ENCODE data around the gene PRXL2B.

The PRXL2B gene

DNA sequence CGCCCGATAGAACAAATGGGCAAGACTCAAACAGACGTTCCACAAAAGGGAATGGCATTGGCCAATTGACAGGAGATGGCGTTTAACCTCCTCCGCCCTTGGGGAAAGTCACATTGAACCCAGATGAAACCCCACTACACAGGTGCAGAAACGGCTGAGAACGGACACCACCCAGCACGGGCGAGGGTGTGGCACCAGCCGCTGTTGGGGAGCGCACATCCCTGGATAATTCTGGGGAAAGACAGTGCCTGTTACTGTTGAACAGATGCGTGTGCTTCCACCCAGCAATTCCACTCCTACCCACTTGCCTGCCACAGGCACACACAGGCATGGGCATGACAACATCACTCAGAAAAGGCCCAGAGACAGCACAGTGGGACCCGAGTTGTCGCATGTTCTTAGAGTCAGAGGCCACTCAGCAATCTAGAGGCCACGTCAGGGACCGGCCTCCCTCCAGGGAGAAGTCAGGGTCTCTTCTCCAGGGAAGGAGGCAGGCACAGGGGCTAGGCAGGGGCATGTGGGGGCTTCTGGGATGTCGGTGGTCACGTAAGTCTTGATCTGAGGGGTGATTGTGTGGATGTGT lies 15.2 kb downstream of the PRXL2B start:
- DNase-seq, result no peak

- DNase-seq, result no peak
Measured at GRCh38 chr1:2602311-2602835, 15.8 kb downstream of the PRXL2B start.

DNA sequence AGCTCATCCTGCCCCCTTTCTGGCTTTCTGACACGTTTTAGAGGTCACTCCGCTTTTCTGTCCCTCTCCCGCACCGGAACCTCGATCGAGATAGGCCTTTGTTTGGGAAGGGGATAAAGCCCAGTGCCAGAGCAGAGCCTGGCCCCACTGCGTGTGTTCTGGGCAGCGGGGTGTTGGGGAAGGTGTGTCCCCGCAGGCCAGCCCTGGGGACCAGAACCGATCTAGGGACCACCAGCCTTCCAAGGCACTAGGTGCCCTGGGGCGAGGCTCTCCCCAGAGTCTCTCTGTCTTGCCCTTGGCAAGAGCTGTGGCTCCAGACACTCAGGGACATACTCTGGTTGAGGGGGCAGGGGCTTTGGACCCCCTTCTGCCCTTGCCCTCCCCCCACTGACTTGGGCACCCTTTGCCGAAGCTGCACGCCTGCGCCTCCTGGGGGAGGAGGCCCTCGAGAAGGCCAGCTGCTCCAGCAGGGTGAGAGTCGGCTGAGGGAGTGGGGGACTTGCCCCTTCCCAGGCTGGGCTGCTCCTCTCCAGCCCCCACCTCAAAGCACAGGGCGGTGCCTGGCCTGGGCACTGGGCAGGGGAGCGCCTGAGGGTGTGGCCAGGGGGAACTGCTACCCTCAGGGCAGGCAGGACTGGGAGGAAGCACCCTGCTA lies 16.4 kb downstream of the PRXL2B start:
- DNase-seq, result no peak

- DNase-seq, result no peak
Measured at GRCh38 chr1:2603521-2604155, 17.1 kb downstream of the PRXL2B start.

DNA sequence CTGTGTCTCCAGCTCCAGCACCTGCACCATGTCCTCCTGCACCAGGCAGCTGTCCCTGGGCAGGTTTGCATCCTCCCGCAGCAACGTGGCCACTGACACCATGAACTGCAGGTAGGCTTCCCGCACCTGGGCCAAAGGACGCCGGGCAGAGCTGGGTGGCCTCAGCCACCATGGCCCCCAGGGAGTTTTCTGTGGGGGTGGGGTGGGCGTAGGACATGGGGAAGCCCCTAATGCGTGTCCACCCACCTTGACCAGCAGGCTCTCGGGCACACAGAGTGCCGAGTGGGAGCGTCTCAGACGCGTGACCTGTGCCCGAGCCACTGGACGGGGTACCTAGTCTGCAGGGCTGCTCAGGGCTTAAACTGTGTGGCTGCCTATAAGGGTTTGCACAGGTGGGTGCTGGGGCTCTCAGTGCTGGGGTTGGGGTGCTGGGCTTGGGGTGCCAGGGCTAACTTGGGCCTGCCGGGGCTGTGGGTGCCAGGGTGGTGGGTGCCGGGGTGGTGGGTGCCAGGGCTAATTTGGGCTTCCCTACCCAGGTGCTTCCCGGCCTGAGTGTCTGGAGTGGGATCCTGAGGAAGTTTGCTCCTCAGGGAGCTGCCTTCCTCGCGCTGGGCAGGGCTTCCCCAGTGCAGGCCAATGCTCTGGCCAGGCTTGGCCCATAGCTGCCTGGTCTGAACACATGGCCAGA lies 17.7 kb downstream of the PRXL2B start:
- DNase-seq, result no peak

GRCh38 chr1:2604844-2605508 lies 18.4 kb downstream of the PRXL2B start:
- DNase-seq, result no peak

DNA sequence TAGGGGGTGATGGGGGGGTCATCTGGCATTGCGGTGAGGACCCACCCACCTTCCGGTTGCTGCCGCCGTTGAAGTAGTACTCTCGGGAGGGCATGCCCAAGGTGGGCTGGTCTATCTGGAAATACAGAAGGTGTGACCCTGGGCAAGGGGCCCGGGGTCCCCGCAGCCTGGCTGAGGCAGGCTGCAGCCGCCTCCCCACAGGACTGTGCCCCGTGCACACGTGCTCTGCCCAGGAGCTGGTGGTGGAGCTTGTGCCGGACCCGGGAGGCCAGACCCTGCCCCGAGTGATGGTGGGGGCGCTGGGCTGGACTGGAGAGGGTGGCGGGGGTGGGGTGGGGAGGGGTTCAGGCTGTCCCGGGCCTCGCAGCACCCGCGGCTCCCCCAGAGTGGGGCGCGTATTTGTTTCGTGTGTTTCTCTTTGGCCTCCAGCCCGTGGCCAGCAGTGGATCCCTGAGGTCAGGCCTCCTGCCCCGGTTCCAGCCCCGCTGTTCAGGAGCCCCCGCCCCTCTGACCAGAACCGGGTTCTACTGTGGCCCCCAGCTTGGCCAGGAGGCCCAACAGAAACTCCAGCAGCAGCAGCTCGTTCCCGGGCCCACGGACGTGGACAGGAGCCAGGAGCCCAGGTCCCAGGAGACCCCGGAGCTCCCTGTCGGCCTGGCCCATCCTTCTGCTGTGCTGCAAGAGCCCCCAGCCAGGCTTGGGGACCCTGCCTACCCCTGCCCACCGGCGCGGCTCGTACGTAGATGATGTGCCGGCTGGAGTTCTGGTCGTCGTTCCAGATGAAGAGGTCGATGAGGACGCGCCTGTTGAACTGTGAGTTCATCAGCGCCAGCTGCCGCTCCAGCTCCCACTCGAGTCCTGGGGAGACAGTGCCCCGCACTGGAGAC lies 19.2 kb downstream of the PRXL2B start:
- no peak for DNase-seq

- no peak for DNase-seq
Measured at GRCh38 chr1:2606396-2606880, 19.9 kb downstream of the PRXL2B start.

DNA sequence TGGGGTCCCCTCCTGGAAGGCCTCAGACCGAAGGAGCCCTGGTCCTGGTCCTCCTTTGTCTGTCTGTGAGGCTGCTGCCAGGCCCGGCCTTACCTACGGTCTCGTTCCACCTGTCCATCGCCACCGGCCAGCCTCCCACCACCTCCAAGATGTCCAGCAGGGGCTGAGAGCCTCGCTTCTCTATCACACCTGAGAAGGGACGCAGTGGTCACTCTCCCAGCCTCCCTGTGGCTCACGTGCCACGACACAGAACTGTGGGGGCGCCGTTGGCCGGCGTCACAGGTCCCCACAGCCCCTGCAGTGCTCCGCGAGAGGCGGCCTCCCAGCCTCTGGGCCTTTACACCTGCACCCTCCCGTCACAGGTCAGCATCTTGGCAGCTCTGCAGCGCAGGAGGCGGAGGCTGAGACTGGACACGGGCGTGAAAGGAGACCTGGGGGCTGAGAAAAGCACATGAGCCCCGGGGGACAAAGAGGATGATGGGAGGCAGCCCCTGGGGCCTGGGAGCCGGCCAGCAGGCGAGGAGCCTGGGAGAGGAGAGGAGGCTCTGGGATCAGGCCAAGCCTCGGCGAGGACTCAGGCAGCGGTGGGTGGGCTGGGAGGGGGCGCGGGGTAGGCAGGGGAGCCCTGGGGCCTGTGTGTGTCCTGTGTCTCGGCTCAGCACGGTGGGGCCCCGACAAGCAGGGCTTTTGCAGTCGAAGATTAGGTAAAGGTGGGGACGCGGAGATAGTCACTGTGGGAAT lies 20.5 kb downstream of the PRXL2B start:
- DNase-seq, result no peak

DNA sequence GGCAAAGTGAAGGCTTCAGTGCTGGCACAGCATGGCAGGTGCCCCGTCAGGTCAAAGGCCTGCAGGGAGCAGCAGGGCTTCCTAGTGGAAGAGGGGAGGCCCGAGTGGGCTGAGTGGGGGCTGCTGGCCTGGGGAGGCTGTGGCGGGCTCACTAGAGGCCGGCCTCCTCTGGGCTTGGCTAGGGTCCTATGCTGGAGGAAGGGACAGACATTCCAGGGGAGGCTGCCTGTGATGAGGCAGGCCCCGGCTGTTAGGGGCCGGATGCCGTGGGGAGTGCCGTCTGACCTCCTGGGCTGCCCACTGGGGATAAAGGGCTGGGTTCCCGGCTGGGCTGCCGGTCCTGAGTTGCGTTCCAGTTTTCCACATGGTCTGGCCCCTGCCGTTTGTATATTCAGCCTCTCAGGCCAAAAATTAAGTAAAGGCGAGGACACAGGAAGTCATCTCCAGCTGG lies 21.1 kb downstream of the PRXL2B start:
- DNase-seq, result no peak

GRCh38 chr1:2609319-2610035 lies 22.9 kb downstream of the PRXL2B start:
- no peak for DNase-seq

- no peak for DNase-seq
Measured at GRCh38 chr1:2610036-2610959, 23.7 kb downstream of the PRXL2B start.

- peak in 1 of 2 donors; percentile 54 for DNase-seq
Measured at GRCh38 chr1:2611031-2611501, 24.5 kb downstream of the PRXL2B start.

DNA sequence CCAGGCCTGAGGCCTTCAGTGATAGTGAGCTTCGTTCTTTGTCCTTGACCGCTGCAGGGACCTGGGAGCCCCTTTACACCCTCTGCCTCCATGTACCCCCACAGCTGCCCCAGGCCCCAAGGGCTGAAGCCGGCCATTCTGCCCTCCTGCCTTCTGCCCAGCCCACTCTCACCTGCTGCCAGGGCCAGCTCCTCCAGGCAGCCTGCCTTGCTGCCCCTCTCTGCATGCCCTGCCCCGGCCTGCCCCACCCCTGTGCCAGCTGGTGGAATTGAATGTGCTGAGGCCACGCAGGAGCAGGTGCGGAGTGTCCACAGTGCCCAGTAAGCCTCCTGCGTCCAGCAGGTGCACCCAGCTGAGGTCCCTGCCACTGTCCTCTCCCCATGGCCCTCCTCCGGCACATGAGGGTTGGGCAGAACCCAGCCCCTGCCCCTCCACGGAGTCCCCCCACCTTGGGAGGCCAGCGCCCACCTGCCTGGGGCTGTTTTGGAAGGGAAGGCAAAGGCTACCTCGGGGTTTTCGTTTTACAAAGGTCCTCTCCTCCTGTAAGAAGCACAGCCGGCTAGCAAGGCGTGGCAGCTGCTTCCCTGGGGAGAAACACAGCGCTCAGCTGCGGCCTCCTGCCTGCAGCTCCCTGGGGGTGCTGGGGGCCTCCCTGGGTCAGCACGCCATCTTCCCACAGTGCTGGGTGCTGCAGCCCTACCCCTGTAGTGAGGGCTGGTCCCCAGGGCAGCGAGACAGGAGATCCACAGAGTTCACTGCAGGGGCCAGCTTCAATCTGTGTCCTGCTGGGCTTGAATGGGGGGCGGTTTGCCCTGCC lies 25.3 kb downstream of the PRXL2B start:
- no peak for DNase-seq

DNA sequence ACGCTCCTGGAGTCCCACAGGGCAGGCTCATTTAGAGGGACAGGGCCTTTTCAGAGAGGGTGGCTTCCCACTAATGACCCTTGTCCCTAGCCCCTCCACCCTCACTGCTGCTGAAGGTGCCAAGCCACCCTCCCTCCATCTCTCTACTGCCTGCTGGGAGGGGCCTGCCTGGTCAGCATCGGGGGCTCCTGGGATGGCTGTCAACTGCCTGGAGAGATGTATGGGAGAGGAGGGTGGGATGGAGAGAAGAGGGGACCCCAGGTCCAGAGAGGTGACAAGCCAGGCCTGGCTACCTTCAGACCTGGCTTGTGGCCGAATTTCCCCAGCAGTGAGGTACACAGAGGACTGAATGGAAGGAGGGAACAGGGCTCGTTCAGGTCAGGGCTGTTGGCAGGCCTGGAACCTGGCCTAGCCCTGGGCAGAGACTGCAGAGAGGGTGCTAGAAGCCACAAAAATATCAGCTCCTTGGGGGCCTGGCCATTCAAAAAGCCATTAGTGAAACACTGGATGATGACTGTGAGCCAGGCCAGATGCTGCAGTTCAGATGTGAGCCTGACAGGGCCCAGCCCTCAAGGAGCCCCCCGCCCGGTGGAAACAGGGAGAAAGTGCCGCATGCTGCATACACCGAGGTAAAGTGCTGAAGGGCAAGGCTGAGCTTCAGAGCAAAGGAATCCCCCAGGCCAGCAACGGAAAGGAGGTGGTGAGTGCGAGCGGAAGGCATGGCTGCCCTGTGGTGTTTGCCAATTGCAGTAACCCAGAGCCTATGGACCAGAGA lies 26.2 kb downstream of the PRXL2B start:
- DNase-seq, result no peak

DNA sequence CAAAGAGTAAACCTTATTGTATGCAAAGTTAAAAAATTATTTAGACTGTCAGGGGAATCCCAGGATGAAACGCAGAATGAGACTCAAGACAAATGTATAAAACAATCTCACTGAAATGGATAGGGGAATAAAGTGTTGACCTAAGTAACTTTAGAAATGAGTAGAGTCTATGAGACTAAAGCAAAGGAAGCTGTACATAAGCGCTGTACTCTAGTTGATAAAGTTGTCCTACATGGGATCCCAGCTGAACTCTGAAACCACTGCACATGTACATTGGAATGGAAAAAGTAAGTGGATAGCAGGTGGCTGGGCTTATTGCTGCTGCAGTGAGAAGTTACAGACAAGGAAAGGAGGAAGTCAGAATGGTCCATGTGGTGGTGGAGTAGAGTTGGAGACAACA lies 27.6 kb downstream of the PRXL2B start:
- DNase-seq, result no peak

DNA sequence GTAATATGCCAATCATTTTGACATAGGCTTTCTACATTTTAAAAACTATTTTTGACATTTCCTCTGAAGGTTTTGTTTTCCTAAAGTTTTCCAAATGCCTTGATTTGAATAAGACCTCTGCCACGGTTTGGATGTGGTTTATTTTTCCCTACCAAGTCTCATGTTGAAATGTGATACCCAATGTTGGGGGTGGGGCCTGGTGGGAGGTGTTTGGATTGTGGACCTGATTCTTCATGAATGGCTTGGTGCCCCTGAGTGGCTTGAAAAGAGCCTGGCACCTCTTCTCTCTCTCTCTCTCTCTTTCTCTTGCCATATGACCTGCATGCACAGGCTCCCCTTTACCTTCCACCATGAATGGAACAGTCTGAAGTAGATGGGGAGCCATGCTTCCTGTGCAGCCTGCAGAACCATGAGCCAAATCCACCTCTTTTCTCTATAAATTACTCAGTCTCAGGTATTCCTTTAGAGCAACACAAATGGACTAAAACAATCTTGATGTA lies 31.4 kb downstream of the PRXL2B start:
- no peak for DNase-seq
